ENCODE data around the gene SSBP2.
"Not testable (repeated sequence)": the region's sequence is repeated elsewhere in the genome, so short reads cannot be mapped to it uniquely, and the experiment has no call there.

SSBP2 gene

DNA sequence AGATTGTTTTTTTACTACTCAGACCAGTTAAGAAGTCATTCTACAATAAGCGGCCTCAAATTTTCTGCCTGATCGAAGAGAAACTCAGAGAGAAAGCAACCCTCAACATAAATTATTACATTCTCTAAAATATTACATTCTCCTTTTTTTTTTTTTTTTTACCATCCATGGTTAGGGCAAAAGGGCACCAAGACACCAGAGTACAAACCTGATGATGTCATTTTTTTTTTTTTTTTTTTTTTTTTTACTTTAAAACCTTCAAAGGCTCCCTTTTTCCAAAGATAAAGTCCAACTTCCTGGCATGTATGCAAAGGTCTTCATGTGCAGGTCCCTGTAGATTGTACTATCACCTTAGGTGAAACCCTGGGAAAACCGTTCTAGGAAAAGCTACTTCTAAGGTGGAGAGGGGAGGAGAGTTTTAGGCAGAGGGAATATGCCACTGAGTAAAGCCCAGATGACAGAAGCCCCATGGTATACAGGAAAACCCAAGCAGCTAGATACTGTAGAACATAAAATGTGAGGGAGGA lies 104.4 kb downstream of the SSBP2 start:
- no peak for DNase-seq

DNA sequence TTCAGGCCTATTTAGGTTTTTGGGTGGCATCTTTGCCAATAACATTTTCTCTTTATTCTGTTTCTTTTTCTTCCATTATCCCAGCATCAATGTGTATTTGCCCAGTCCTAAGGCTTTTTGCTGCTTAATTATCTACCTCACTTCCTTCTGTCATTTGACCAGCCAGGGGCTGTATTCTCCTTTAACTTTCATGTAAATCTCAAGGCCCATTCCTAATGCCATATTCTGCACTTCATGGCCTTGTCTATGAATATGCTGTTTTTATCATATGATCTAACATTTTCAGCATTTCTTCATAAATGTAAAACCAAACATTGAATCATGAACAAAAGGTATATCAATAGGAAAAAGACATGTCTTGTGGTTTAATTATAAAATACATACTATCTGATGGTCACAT lies 108.7 kb downstream of the SSBP2 start:
- DNase-seq = no peak

DNA sequence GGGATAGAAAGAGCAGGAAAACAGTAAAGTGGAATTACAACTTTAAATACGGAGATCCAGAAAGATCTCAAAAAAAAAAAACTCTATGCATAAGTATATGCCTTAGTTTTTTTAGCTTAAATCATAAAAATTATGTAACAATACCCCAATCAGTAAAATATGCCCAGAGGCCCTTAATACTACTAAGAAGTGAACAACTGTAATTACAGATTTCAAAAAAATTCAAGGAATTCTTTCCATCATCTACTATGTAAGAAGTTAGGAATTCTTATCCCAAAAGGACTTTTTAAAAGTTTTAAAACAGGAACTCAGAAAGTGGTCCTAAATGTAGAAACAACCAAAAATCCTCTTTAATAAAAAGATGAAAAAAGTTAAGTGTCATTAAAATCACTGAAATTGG lies 111.3 kb downstream of the SSBP2 start:
- no peak for DNase-seq

DNA sequence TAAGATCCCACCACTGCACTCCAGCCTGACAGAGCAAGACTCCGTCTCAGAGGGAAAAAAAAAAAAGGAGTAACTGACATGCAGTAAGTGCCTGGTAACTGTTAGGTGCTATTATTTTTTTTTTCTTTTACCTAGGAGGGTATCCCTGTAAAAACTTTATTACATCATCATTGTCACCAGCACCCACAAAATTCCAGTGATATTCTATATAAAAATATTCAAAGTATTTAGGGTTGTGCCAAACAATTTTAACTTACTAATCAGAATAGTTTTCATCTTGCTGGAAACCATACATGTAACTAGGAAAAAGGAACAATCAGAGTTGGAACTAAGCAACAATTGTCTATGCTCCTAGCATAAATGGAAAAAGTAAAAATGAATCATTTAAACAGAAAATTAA lies 112.4 kb downstream of the SSBP2 start:
- no peak for DNase-seq

DNA sequence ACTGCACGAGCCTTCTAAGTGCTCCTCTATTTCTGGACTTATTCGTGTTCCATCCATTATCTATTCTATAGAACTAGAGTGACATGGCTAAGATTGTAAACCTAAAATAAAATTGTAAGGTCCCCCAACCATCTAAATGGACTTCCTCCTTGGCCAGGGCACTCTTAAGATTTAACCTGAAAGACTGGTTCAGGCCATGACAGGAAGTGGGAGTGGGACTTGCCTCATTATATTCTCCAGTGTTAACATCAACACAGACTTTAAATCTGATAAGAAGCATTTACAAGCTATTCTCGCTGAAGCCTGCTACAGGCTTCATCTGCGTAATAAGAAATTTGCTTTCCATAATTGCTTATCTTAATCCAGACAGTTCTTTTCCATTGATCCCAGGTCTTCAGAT lies 117.0 kb downstream of the SSBP2 start:
- DNase-seq = no peak

DNA sequence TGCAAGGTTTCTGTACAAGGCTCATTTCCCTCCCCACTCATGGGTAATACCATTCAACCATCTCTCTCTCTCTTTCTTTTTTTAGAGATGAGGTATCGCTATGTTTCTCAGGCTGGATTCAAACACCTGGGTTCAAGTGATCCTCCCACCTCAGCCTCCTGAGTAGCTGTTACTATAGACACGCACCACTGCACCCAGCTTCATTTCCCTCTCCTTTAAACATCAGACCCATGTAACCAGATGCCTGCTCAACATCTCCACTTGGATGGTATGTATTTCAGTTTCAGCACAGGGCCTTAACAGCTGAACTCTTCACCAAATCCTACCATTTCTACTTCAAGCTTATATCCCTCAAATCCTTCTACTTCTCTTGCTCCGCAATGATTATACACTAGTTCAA lies 117.4 kb downstream of the SSBP2 start:
- DNase-seq = no peak

DNA sequence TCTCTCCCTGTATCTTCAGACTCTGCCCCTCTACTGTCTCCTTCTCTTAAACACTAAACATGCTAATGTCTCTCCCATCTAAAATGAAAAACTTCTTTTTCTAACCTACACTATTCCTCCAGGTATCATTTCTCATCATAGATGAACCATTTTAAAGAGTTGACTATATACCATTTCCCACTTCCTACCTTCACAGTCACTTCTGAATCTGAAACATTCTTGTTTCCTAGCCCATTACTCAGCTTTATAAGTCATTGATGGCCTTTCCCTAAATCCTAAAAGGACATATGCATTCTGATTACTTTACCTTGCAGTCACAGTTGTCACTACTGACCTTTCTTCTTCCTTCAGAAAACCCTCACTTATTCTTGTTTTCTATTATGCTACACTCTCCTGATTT lies 118.2 kb downstream of the SSBP2 start:
- no peak for DNase-seq

DNA sequence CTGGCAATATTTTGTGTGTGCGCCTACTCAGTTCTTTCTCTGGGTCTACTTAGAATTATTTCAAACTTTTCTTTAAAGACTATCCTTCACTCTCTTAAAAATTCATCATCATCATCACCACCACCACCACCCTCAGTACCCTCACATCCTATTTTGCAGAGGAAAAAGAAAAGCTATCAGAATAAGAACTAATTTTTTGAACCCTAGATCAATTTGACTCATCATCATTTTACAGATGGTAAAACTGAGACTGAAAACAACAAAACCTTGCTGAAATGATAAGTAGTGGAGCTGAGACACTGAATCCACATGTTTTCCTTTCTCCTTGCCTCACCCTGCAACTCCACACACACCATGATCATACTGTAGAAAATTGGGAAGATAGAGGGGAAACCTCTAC lies 119.3 kb downstream of the SSBP2 start:
- DNase-seq = no peak

DNA sequence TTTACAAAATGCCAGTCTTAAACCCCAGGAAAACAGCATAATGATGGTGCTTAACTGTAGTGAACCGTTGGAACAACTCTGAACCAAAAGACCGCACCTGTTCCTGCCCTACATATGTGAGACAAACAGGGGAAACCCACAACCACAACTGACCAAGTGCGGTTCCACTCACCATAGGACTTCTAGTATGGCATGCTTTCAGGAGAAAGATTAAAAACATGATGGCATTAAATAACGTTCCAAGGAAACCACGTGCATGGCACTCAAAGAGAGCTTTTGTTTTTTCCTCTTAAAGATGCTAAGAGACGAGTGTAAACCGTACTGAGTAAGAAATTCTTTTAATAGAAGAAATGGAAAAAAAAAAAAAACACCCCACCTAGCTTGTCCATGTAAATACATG lies 119.8 kb downstream of the SSBP2 start:
- no peak for DNase-seq

DNA sequence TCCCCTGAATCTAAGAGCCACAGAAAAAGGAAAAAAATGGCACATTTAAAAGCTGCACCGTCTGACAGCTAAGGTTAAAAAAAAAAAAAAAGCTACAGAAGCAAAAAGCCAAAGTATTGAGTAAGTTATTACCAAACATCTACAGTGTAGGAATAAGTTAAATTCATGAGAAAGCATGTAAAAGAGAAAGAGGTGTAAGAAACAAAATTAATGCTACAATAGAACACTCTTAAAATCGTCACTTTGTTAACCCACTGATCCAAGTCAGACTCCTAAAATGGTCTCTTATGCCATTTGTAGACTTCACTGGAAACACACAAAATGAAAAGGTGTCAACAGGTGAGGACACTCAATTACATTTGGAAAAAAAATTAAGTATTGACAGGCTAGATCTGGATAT lies 120.2 kb downstream of the SSBP2 start:
- no peak for DNase-seq

DNA sequence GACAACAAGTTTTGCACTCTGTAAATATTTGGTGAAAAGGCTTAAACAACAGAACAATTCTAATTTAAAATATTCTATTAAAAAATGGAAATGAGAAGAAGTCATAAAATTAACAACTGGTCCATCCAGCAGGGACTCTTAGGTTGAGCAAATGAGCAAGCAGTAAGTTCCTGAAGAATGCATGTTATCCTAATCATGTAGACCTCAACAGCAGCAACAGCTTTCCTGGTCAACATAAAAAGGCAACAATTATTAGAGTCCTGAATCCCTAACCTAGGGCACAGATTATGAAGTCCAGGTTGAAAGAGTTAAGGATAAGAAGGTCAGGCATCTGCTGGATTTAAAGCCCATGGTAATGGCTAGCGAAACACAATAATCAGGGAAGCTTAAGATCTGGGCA lies 120.9 kb downstream of the SSBP2 start:
- no peak for DNase-seq

DNA sequence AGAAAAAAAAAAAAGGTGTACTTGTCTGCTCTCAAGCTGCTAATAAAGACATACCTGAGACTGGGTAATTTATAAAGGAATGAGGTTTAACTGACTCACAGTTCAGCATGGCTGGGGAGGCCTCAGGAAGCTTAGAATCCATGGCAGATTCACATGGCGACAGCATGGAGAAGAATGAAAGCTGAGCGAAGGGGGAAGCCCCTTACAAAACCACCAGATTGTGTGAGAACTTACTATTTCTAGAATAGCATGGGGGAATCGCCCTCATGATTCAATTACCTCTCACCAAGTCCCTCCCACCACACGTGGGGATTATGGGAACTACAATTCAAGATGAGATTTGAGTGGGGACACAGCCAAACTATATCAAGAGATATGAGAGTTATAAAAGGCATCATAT lies 122.8 kb downstream of the SSBP2 start:
- DNase-seq = not testable (repeated sequence)

DNA sequence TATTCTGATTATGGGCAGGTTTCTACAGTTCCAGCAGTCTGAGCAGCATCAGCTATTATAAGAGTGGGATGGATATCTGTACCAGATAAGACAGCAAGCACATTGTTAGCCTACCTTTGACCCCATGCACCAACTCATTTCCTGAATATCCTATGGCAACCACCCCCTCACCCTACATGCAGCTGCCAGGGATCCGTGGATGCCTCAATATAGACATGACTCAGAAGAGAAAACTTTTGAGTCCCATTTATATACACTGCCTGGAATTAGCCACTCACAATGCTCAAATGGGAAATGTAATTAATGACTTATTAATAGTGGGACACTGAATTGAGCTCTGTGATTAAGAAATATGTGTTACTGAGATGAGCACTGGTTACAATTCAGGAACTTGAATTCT lies 124.4 kb downstream of the SSBP2 start:
- DNase-seq = no peak

DNA sequence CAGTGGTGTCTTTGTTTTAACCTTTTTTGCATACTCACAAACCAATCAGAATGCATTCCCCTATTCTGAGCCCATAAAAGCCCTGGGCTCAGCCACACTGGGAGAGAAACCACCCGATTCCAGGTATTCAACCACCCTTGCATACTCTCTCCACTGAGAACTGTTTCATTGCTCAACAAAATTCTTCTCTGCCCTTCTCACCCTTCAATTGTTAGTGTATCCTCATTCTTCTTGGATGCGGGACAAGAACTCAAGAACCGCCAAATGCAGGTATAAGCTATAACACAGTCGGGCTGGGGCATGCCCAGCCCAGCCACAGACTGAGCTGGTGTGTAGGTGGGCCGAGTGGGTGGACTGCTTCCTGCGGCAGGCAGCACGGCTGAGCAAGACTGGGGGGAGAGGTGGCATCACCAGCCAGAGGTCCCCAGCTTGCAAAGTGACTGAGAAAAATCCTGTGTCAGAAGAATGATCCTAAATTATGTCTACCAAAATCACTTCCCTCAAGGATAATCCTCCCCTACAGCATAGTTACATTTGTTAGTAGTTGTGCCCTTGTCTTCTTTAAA lies 141.0 kb downstream of the SSBP2 start:
- no peak for DNase-seq

DNA sequence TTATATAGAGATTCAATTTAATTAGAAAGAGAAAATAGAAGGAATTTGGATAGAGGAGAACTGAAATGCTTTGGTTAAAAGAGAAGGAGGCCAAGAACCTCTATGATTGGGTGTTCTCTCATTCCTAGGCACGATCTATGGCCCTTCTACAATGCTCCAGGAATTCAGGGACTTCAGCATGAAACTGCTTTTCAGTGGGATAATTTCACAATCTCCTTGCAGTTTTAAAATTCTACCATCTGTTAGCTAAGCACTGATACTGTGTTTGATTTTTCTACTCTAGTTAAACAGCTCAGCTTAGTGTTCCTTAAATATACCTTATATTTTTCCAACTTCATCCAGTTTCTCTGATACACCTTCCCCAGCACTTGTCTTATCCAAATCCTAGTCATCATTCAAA lies 141.9 kb downstream of the SSBP2 start:
- DNase-seq = no peak

DNA sequence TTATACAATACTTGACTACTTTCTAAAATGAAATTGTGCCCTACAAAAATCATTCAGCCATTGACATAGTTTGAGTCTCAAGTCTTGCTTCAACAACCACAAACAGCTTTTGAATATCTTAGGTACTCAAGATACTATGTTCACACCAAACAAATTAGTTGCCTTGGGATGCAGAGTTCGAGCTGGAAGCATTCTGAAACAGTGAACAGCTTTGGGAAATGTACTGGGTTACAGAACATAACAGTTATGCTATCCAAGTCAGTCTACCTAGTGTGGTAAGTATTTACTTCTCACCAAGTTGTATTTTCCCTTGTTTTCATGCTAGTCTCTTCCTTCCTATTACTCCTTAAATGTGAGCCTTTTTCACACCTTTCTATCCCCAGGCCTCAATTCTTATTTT lies 143.2 kb downstream of the SSBP2 start:
- no peak for DNase-seq

DNA sequence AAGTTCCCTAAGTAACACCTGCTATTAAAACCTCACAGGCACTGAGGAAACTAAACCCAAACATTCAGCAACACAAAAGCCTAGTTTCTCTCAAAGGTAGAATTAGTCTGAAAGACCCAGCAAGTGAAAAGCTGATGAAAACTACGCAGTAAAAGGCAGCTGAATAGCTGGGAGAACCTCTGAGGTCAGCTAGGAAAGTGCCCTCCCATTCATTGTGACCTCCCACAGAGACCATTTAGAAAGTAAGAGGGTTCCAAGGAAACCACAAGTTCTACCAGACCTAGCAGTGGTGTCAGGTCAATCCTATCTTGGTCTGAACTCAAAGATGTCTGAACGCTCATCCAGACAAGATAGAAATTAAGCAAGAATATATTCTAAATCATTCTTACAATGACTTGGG lies 144.7 kb downstream of the SSBP2 start:
- no peak for DNase-seq

DNA sequence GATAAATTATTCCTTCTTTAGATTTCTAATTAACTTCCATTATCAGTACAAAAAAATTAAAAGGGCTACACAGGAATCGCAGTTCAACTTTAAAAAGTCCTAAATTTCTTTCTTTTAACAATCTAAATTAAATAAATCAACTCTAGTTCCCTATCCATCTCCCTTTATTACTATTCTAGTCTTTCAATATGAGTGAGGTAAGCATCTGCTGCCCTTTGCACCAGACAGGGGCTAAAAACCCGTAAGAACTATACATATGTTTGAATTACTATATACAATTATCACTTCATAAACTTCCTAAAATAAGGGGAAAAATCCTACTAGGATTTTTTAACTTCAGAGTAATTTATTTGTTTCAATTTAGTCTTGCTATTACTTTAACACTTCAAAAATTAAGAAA lies 145.6 kb downstream of the SSBP2 start:
- DNase-seq = no peak

DNA sequence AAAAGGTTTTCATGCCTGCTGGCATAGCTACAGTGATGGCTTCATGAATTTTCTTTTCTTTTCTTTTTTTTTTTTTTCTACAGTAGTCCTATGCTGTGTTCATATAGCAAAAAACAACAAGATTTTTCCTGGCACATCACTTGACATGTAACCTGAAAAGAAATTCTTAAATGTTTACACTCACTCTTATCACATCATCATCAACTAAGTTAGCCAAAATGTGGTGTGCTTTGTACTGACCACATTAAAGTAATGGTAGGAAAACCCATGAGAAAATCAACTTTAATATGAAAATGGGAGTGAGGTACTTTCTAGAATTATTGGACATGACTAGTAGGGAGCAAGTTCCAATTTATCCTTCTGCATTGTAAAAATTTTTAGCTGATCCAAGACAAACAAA lies 146.7 kb downstream of the SSBP2 start:
- no peak for DNase-seq

DNA sequence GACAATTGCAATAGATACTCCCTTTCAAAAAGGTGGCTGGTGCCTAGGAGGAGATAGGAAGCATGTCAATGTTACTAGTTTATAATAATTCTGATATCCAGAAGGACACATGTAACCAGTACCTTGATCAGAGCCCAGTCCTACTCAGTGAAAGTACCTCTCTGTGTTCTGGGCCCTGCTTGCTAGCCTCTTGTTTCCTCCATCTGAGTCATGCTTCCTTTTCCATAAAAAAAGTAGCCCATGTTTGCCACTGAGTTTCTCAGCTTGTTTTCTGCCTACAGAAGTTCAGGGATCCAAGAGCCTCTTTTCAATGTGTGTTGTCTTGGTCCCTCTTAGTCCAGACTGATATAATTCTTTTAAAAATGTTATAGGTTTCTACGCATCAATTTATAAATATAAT lies 149.0 kb downstream of the SSBP2 start:
- DNase-seq = no peak

DNA sequence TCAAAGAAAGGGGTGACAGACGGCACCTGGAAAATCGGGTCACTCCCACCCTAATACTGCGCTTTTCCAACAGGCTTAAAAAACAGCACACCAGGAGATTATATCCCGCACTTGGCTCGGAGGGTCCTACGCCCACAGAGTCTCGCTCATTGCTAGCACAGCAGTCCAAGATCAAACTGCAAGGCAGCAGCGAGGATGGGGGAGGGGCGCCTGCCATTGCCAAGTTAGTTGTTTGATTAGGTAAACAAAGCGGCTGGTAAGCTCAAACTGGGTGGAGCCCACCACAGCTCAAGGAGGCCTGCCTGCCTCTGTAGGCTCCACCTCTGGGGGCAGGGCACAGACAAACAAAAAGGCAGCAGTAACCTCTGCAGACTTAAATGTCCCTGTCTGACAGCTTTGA lies 158.8 kb downstream of the SSBP2 start:
- not testable (repeated sequence) for DNase-seq

DNA sequence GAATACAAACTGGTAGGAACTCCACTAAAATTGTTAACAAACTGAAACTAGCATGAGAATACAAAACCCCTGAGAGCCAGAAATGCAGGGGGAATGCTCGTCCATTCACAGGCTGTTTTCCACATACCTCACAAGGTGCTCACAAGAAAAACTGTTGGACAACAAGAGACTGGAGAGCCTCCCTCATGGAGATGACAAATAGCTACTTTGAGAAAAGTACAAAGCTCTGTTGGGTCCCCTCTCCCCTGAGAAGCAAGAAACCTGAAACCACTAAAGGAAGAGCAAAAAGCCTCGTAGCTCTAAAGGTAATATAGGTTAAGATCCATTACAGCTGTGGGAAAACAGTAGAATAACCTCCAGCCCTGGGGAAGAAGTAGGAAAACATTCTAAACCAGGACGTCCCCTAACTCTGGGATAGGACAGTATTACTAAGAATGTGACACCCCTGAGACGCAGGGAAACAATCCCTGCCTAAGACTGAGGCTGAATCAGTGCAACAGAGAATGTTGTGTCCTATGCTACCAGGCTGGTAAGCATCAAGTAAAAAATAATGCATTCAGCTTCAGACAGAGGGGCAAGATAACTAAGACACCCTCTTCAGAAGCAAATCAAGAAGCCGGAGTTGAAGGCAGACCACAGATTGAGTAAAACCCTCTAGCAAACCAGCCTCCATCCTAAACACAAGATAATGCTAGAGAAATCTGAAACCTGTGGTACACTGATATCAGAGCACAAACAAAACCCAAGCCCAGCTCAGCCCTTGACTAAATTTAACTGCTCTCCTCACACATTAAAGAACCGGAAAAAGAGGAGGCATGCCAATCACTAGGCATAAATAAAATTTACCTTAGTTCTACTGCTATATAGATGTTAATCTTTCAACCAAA lies 160.2 kb downstream of the SSBP2 start:
- DNase-seq = no peak

DNA sequence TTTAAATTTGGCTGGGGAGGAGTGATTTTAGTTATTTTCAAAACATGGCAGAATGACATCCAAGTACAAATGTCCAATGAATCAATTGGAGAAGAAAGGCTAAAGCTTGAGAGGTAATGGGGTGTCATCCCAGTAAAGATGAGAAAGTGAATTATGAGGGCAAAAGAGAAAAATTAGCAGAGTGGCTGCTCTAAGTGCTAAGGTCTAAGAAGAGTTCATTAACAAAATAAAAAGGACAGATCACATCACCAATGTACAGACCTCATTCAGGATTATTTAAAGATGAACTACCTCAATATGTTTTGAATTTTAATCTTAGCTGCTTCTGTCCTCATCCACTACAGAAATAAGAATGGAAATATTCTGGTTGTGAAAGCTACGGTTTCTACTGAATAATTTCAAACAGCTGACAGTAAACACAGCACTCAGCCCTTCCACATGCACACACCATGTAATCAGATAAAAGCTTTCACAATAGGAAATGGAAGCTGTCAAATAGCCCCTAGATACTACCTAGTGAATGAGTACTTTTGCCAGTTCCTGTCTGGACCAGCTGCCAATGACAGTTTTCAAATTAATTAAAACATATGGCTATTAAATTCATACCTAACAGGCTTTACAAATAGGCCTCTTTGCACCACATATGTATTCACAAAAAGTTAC lies 171.5 kb downstream of the SSBP2 start:
- no peak for DNase-seq

DNA sequence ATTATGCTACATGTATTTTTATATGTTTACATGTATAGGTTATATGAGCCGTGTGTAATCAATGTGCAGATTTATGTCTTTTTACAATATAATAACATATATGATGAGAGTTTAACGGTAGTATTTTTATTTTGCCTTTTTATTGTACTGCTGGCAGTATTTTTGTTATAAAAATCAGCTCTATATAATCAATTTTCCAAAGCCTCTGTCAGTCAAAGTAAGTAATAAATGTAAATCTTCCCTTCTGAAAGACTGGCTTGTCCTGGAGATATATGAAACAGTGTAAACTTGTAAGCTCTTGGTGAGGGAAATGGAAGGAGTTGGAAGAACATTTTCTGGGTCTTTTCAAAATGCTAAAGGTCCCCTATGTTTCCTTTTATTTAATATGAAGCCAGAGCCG lies 173.8 kb downstream of the SSBP2 start:
- no peak for DNase-seq
